UCSD-AML1 (cell line): ENCODE results near the gene YAP1.
"Not testable (repeated sequence)": the region's sequence is repeated elsewhere in the genome, so short reads cannot be mapped to it uniquely, and the experiment has no call there.

ENCODE experiments used
- DNase-seq: peaks from one replicate; lab custom pipeline; 2025; ENCODE audit not compliant: unreplicated experiment; lab: John Stamatoyannopoulos, UW

The YAP1 gene

GRCh38 chr11:102196816-102197215 is 86.6 kb downstream of the YAP1 start:
- no peak for DNase-seq

- no peak for DNase-seq
Observed at GRCh38 chr11:102197670-102198139, 87.5 kb downstream of the YAP1 start.

- DNase-seq: no peak
Observed at GRCh38 chr11:102199673-102200072, 89.4 kb downstream of the YAP1 start.

- DNase-seq: not testable (repeated sequence)
Observed at GRCh38 chr11:102200325-102200724, 90.1 kb downstream of the YAP1 start.

GRCh38 chr11:102201776-102202175 is 91.5 kb downstream of the YAP1 start:
- no peak for DNase-seq

- no peak for DNase-seq
Observed at GRCh38 chr11:102202972-102203371, 92.7 kb downstream of the YAP1 start.

- DNase-seq: no peak
Observed at GRCh38 chr11:102204174-102204573, 93.9 kb downstream of the YAP1 start.

GRCh38 chr11:102205805-102206204 is 95.6 kb downstream of the YAP1 start:
- no peak for DNase-seq

- no peak for DNase-seq
Observed at GRCh38 chr11:102208835-102209234, 98.6 kb downstream of the YAP1 start.

- no peak for DNase-seq
Observed at GRCh38 chr11:102214623-102215022, 104.4 kb downstream of the YAP1 start.

- no peak for DNase-seq
Observed at GRCh38 chr11:102216433-102217075, 106.3 kb downstream of the YAP1 start.

- no peak for DNase-seq
Observed at GRCh38 chr11:102220728-102221467, 110.7 kb downstream of the YAP1 start.

- DNase-seq: no peak
Observed at GRCh38 chr11:102223859-102224258, 113.6 kb downstream of the YAP1 start.

- DNase-seq: no peak
Observed at GRCh38 chr11:102225689-102226568, 115.7 kb downstream of the YAP1 start.

- DNase-seq: no peak
Observed at GRCh38 chr11:102226702-102227490, 116.6 kb downstream of the YAP1 start.

GRCh38 chr11:102229510-102230123 is 119.4 kb downstream of the YAP1 start:
- no peak for DNase-seq

GRCh38 chr11:102230186-102230585 is 119.9 kb downstream of the YAP1 start:
- DNase-seq: no peak

- DNase-seq: no peak
Observed at GRCh38 chr11:102230911-102231310, 120.7 kb downstream of the YAP1 start.

GRCh38 chr11:102234779-102235439 is 124.7 kb downstream of the YAP1 start:
- DNase-seq: no peak
